Anterior cingulate cortex (tissue), 58 donors: ENCODE results near the gene SMCR8.
"Not testable (repeated sequence)": the region's sequence is repeated elsewhere in the genome, so short reads cannot be mapped to it uniquely, and the experiment has no call there.

Experiments used
- DNase-seq, 58 donors: peaks; one replicate each; lab custom pipeline; 2025; lab: John Stamatoyannopoulos, UW

Gene SMCR8

DNA sequence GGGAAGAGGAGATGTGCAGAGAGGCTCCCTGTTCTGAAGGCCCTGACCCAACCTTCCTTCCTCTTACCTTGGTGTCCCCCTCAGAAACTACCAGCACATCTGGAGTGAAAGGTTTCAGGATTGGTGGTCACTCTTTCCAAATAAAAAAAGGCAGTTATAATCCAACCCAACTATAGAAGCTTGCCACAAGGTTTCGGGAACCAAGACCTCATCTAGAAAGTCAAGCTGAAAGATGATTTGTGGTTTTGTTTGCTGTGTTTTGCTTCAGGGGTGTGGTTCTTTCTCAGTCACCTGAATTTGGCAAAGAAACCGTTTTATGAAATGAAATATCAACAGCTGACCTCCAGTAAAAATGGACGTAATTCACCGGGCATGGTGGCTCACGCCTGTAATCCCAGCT is 28.9 kb downstream of the SMCR8 start:
- no peak for DNase-seq

DNA sequence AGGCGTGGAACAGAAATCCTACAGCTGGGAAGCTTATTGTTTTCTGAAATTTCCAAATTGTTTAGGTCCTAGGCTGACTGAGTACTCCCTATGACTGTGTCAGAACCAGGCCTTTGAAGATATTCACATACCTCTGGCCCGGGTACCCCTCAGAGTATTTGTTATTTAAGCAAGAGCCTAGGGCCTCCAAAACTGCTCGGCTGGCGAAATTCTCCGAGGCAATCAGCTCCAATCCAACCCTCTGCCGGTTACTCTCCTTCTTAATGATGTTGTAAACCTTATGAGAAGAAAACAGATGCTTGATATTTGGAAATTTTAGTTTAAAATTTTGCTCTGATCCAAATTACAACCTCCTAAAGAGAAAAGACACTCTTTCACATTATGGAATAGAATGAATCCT is 38.4 kb downstream of the SMCR8 start:
- no peak for DNase-seq

DNA sequence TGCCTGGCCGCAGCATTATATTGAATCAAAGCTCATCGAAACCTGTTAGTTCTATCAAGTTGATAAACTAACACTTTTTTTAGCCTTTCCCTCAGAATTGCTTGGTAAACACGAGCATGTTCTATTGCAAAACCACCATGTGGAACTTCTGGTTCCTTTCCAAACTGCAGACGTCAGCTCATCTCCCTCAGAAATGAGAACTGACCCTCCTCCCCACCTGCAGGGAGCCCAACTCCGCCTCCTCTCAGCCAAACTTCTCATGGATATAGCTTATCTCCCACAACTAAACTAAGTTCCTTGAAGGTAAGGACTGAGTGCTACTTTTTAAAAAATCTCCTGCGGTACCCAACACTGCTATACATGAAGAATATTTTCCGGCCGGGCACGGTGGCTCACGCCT is 41.5 kb downstream of the SMCR8 start:
- DNase-seq, result peak in 11 of 58 donors; percentile 2 to 28 (median 10)

DNA sequence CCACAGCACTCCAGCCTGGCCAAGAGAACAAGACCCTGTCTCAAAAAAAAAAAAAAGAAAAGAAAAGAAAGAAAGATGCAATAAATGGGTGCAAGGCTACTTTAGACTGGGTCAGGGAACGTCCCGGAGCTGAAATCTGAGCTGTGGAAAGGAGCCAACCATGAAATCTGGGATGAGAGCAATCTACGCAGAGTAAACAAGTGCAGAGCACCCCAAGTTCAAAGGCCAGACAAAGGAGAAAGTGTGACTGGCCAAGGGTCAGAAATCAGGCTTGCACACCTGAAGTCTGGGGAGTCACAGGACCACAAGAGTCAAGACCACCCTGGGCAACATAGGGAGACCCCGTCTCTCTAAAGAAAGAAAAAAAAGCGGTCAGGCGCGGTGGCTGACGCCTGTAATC is 45.4 kb downstream of the SMCR8 start:
- DNase-seq, result no peak

DNA sequence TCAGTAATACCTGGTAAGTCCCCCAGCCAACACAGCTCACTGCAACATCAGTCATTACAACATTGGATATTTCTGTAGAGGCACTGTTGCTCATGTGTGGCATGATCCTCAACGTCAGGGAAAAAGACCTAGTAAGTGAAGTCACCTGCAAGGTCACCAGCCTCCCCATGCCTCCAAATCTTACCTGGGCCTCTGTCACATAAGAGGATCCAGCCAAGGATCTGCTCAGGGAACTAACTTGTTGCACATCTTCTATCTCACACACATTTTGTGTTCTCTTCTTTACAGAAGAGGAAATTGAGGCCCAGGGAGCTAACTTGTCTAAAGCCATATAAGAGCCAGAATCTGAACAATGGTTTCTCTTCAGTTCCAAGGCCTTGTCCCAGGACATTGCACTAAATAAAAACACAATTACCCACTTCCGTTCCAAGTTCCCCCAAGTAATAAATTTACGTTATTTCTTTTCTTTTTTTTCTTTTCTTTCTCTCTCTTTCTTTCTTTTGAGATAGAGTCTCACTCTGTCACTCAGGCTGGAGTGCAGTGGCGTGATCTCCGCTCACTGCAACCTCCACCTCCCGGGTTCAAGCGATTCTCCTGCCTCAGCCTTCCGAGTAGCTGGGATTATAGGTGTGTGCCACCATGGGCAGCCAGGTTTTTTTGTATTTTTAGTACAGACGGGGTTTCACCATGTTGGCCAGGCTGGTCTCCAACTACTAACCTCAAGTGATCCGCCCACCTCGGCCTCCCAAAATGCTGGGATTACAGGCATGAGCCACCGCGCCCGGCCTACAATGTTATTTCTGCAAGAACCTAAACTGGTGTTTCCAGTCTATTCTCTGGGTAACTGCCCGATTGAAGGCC is 47.0 kb downstream of the SMCR8 start:
- peak in 1 of 58 donors; percentile 23 for DNase-seq

DNA sequence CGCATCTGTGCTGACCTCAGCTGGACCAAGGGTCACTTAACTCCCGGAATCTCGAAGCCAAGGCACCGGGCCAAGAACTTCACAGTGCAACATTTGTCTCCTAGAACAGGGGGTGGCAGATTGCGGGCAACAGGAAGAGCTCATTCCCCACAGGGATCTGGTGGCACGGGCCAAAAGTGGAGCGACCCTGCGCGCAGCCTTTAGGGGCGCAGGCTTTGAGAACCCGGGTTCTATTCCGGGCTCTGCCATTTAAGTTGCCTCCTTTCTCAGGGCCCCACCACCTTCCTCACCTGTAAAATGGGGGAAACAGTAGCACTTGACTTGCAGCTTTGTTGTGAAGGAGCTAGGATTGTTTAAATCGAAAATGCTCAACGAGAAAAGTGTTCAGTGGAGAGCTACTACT is 47.6 kb downstream of the SMCR8 start:
- DNase-seq, result peak in 54 of 58 donors; percentile 24 to 94 (median 70)

DNA sequence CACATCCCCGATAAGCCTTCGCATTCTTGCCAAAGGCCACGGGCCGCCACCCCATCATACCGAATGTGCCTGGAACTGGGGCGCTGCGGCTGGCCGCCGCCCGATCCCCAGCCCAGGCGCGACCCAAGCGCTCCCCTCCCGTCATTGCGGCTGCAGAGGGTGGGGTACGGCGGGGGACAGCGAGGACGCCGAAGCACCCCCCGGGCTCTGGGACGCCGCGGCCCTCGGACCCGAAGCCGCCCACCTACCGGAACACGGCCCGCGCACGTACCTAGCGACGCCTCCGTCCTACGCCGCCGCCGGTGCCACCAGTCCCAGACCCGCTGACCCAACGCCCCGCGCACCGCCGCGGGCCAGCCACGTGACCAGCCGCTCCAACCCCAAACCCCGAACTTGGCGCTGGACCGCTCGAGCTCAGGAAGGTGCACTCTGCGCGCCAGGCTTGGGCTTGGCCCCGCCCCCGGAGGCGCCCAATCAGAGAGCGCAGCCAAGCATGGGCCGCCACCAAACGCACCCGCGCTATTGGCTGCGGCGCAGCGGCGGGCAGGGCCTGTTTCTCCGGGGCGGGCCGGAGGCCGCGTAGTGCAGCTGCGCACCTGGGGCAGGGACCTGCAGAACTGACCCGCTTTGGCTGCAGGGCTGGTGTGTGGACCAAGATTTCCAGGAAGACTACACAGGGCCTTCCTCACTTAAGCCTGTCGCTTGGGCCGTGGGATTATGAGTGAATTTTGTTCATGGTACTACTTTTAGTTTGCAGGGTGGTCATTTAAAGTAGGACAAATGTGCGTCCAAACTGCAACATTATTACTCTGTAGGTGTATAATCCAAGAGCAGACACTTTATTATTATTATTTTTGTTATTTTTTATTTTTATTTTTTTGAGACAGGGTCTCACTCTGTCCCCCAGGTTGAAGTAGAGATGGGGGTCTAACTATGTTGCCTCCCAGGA is 48.3 kb downstream of the SMCR8 start, which contains the start of gene SHMT1:
Gene SHMT1, minus strand, starts transcription at position 450 of the 949 bp plus-strand sequence. CDS start 7,569 bp downstream, outside the sequence.
- peak; percentile 51 to 96 (median 89) for DNase-seq

DNA sequence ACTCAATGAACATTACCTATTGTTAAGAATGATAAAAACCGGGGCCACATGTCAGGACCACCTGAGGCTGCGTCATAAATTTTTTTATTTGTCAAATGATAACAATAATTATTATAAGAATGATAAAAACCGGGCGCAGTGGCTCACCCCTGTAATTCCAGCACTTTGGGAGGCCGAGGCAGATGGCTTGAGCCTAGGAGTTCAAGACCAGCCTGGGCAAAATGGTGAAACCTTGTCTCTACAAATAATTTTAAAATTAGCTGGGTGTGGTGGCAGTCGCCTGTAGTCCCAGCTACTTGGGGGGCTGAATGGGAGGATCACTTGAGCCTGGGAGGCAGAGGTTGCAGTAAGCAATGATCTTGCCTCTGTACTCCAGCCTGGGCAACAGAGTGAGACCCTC is 49.1 kb downstream of the SMCR8 start:
- no peak for DNase-seq

DNA sequence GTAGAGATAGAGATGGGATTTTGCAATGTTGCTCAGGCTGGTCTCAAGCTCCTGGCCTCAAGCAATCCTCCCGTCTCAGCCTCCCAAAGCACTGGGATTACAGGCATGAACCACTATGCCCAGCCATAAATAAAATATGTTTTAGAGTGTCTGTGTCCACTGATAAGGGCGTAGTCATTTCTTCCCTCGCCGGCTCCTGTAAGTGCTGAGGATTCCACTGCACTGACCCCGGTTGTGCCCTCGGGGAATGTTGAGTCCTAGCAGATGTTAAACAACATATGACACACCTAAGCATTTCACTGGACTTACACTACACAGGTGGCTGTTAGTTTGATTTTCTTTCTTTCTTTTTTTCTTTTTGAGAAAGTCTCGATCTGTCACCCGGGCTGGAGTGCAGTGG is 53.9 kb downstream of the SMCR8 start:
- DNase-seq, result no peak

DNA sequence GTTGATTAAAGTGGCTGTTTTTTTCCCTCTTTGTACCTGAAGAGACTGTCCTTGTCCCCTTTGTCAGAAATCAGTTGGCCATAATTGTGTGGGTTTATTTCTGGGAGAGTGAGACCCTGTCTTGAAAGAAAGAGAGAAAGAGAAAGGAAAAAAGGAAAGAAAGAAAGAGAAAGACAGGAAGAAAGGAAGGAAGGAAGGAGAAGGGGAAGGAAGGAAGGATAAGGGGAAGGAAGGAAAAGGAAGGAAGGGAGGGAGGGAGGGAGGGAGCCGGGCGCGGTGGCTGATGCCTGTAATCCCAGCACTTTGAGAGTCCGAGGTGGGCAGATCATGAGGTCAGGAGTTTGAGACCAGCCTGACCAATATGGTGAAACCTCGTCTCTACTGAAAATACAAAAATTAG is 55.7 kb downstream of the SMCR8 start:
- DNase-seq, result no peak

DNA sequence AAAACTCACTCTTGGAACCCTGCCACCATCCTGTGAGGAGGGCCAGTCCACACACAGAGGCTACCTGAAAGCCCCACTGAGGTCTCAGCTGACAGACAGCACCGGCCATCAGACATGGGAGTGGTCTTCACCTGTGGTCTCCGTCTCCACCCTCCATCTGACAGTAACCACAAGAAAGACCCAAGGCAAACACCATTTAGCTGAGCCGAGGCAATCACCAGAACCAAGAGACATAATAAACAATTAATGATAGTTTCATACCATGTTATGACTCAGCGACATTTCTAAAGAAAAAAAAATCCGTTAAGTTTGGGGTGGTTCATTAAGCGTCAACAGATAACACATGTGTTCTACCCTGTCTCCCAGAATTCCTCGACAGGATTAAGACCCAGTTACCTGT is 56.4 kb downstream of the SMCR8 start:
- no peak for DNase-seq

DNA sequence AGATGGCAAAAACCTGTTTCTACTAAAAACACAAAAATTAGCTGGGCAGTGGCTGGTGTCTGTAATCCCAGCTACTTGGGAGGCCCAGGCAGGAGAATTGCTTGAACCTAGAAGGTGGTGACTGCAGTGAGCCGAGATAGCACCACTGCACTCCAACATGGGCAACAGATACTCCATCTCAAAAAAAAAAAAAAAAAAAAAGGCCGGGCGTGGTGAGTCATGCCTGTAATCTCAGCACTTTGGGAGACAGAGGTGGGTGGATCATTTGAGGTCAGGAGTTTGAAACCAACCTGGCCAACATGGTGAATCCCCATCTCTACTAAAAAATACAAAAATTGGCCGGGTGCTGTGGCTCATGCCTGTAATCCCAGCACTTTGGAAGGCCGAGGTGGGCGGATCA is 58.1 kb downstream of the SMCR8 start:
- not testable (repeated sequence) for DNase-seq

DNA sequence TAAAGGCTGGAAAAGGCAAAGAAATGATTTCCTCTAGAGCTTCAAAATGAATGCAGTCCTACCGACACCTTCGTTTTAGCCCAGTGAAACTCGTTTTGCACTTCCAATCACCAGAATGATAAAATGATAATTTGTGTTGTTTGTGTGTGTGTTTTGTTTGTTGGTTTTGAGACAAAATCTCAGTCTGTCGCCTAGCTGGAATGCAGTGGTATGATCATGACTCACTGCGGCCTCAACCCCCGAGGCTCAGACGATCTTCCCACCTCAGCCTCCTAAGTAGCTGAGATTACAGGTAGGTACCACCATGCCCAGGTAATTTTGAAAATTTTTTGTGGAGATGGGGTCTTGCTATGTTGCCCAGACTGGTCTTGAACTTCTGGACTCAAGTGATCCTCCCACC is 59.1 kb downstream of the SMCR8 start:
- no peak for DNase-seq
